GM19395 (cell line): ENCODE data around the gene CD55.

Experiments used
- ATAC-seq: cut with Tn5 transposase; IDR thresholded peaks from one replicate; pipeline ENCODE4 v1.9.1; 2021; ENCODE audit warnings: mild to moderate bottlenecking, moderate library complexity; ENCODE audit not compliant: unreplicated experiment

CD55 gene

GRCh38 chr1:207328004-207328403, 6.5 kb downstream of the CD55 start:
- ATAC-seq: no peak

DNA sequence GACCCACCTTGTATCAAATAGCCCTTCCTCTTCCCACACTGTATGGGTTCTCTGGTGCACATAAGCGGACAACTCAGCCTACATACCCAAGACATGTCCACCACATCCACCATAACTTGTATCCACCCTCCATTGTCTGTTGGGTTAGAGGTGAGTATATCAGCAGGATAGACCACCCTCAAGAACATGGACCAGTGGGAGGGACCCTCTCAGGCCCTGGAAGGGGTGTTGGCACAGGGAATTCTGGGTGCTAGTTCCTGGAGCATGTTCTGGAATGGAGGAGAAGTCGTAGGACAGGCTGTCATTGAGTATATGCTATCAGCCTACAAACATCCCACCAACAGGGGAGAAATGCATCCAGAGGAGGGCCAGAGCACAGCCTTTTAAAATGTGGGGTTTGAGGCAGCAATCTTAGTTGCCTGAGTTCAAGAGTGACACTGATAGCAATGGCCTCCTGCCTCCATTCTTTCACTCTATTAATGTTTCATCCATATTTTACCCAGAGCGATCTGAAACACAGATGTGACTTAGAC, 7.5 kb downstream of the CD55 start:
- no peak for ATAC-seq

- no peak for ATAC-seq
These were observed 8.0 kb downstream of the CD55 start for GRCh38 chr1:207329469-207329868.

GRCh38 chr1:207330011-207330710, 8.7 kb downstream of the CD55 start:
- no peak for ATAC-seq

- no peak for ATAC-seq
These were observed 10.2 kb downstream of the CD55 start for GRCh38 chr1:207331354-207332313.

DNA sequence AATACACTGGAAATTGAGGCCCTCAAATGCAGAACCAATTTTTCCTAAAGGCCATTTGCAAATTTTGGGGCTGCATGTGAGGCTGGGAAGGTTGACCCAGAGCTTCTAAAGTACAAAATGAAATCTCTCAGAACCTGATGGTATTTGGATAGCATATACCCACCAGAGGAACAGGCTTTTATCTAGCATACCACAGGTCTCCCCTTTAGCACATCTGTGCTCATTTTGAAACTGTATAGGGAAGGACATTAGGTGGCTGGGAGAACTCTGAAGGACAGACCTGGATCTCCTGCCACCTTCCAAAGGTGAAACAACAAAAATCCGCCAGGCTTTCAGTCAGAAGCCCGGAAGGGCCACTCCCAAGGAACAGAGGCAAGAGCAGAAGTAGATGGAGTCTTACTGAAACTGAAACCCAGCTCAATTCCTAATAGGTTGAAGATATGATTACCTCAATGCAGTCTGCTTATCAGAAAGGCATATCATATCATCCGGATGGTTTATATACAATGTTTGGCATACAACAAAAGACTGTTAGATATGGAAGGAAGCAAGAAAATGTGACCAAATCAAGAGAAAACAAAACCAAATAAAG, 11.6 kb downstream of the CD55 start:
- no peak for ATAC-seq

DNA sequence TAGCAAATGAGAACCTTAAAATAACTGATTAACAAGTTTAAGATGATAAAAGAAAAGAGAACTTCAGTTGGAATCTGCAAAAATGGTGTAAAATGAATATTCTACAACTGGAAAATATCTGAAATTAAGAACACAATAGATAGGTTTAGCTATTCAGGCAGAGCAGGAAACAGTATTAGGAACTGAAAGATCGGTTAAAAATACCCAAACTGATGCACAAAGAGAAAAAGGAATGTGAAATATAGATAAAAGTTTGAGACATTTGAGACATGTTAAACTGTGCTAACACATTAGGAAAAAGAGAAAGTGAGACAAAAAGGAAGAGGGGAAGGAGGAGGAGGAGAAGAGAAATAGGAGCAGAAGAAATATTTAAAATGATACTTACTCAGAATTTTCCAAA, 12.1 kb downstream of the CD55 start:
- no peak for ATAC-seq

GRCh38 chr1:207334337-207334736, 12.9 kb downstream of the CD55 start:
- ATAC-seq: no peak

DNA sequence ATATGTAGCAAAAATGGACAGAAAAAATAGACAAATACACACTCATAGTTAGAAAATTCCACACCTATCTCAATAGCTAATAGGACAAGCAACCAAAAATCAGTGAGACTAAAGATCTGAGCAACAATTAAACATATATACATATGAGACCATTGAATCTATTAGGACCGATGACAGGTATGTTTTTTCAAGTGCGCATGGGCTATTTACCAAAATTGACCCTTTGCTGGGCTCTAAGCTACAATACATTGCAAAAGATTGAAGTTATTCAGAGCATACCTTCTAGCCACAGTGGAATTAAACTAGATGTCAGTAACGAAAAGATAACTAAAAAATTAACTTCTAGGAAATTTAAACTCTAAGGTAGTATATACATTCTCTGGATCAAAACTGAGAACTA, 13.7 kb downstream of the CD55 start:
- ATAC-seq: no peak

- ATAC-seq: peak; percentile 74
These were observed 14.4 kb downstream of the CD55 start for GRCh38 chr1:207335695-207336363.

DNA sequence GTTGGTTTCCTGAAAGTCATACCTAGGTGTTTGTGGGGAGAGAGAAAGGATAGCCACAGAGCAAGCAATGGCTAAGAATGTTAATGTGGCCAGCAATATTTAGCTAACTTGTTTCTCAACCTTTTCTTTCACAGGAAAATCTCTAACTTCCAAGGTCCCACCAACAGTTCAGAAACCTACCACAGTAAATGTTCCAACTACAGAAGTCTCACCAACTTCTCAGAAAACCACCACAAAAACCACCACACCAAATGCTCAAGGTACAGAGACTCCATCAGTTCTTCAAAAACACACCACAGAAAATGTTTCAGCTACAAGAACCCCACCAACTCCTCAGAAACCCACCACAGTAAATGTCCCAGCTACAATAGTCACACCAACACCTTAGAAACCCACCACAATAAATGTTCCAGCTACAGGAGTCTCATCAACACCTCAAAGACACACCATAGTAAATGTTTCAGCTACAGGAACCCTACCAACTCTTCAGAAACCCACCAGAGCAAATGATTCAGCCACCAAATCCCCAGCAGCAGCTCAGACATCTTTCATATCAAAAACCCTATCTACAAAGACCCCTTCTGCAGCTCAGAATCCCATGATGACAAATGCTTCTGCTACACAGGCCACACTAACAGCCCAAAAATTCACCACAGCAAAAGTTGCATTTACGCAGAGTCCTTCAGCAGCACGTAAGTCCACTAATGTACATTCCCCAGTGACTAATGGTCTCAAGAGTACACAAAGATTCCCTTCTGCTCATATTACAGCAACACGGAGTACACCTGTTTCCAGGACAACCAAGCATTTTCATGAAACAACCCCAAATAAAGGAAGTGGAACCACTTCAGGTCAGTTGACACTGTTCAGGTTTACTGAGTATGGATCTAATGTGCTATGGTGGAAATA, 15.3 kb downstream of the CD55 start:
- peak; percentile 63 for ATAC-seq

DNA sequence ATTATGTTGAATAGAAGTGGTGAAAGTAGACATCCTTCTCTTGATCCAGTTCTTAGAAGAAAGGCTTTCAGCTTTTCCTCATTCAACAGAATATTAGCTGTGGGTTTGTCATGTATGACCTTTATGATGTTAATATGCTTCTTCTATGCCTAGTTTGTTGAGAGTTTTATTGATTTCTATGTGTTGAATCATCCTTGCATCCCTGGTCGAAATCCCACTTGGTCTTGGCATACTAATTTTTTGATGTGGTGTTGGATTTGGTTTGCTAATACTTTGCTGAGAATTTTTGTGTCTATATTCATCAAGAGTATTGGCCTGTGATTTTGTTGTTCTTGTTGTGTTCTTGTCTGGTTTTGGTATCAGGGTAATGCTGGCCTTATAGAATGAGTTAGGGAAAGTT, 20.9 kb downstream of the CD55 start:
- no peak for ATAC-seq

GRCh38 chr1:207343675-207344074, 22.2 kb downstream of the CD55 start:
- ATAC-seq: no peak

DNA sequence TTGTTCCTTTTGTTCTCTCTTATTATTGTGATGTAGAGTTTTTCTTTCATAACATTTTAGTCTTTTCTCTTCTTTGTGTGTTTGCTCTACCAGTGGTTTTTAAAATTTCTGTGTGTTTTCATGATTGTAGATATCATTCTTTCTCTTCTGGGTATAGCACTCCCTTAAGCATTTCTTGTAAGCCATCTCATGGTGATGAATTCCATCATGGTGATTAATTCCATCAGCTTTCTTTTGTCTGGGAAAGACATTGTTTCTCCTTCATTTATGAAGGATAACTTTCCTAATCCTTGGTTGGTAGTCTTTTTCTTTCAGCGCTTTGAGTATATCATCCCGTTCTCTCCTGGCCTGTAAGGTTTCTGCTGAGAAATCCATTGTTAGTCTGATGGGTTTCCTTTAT, 22.7 kb downstream of the CD55 start:
- ATAC-seq: no peak

GRCh38 chr1:207345644-207346477, 24.4 kb downstream of the CD55 start:
- ATAC-seq: no peak

- no peak for ATAC-seq
These were observed 25.0 kb downstream of the CD55 start for GRCh38 chr1:207346513-207346912.

- ATAC-seq: no peak
These were observed 28.5 kb downstream of the CD55 start for GRCh38 chr1:207349979-207350378.

DNA sequence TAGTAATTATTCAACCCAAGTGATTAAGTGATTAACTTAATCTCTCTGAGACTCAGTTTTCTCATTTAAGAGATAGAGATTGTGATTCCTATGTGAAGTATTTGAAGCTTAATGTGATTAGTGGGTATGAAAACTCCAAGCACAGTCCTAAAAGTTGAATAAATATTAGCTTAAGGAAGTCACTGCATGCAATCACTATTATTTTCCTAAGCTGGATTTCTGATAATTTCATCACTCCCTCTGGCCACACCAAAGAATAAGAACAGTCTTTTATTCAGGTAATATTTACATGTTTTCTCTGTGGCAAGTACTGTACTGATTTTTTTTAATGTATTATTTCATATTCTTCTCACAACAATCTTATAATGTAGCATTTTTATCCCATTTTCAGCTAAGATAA, 31.1 kb downstream of the CD55 start:
- ATAC-seq: no peak

- ATAC-seq: no peak
These were observed 33.6 kb downstream of the CD55 start for GRCh38 chr1:207355060-207355459.
